H9 (cell line): ENCODE results near the gene CRYGN. TPM values are rescaled to one million over a fixed set of nuclear protein-coding genes. Genes with fewer than 3 reads are reported as not detected.

Source experiments
- DNase-seq: peaks from one replicate; pipeline ENCODE4 v3.0.0-alpha.2; 2017
- H2AFZ ChIP-seq: one replicate; pipeline ENCODE4 v1.6.1; 2013; ENCODE audit warnings: mild to moderate bottlenecking, low read length, control low read depth, moderate library complexity
- H2AK5ac ChIP-seq: 2 replicates; pipeline ENCODE4 v1.6.1; 2013; ENCODE audit warnings: low read length, control low read depth, mixed read lengths; ENCODE audit not compliant: insufficient read length
- H2BK120ac ChIP-seq: one replicate; pipeline ENCODE4 v1.6.1; 2013; ENCODE audit warnings: low read depth, mild to moderate bottlenecking, low read length, control low read depth, inconsistent platforms; ENCODE audit not compliant: poor library complexity, severe bottlenecking
- H2BK12ac ChIP-seq: 2 replicates; pipeline ENCODE4 v1.6.1; 2013; ENCODE audit warnings: low read length, control low read depth, mixed read lengths, low read depth; ENCODE audit not compliant: insufficient read length
- H2BK15ac ChIP-seq: 2 replicates; pipeline ENCODE4 v1.6.1; 2013; ENCODE audit warnings: low read depth, low read length, control low read depth
- H2BK20ac ChIP-seq: one replicate; pipeline ENCODE4 v1.6.1; 2013; ENCODE audit warnings: low read depth, mild to moderate bottlenecking, low read length, control low read depth, inconsistent platforms; ENCODE audit not compliant: poor library complexity, severe bottlenecking
- H2BK5ac ChIP-seq: 2 replicates; pipeline ENCODE4 v1.6.1; 2013; ENCODE audit warnings: low read length, control low read depth, mixed read lengths; ENCODE audit not compliant: insufficient read length
- H3K14ac ChIP-seq: 2 replicates; pipeline ENCODE4 v1.6.1; 2013; ENCODE audit warnings: low read length, control low read depth; ENCODE audit not compliant: insufficient read depth
- H3K18ac ChIP-seq: 2 replicates; pipeline ENCODE4 v1.6.1; 2013; ENCODE audit warnings: low read depth, mild to moderate bottlenecking, mixed read lengths, low read length, control low read depth; ENCODE audit not compliant: insufficient read length
- H3K23ac ChIP-seq: 2 replicates; pipeline ENCODE4 v1.6.1; 2013; ENCODE audit warnings: low read length, control low read depth, mixed read lengths, low read depth; ENCODE audit not compliant: insufficient read length
- H3K23me2 ChIP-seq: 2 replicates; pipeline ENCODE4 v1.6.1; 2013; ENCODE audit warnings: low read depth, mild to moderate bottlenecking, mixed read lengths, low read length, control low read depth; ENCODE audit not compliant: insufficient read length, poor library complexity, severe bottlenecking
- H3K27ac ChIP-seq: 2 replicates; pipeline ENCODE4 v1.5.1; 2013; ENCODE audit warnings: low read length, control low read depth, mixed read lengths, low read depth; ENCODE audit not compliant: insufficient read length
- H3K27me3 ChIP-seq: 2 replicates; pipeline ENCODE4 v1.6.1; 2013; ENCODE audit warnings: low read length, control low read depth, inconsistent platforms; ENCODE audit not compliant: insufficient read depth
- H3K4ac ChIP-seq: 2 replicates; pipeline ENCODE4 v1.6.1; 2013; ENCODE audit warnings: low read depth, mild to moderate bottlenecking, control low read depth, inconsistent platforms, low read length, moderate library complexity
- H3K4me1 ChIP-seq: 2 replicates; pipeline ENCODE4 v1.6.1; 2013; ENCODE audit warnings: low read length, control low read depth, inconsistent platforms; ENCODE audit not compliant: insufficient read depth
- H3K4me2 ChIP-seq: 2 replicates; pipeline ENCODE4 v1.6.1; 2013; ENCODE audit warnings: low read length, control low read depth, mixed read lengths; ENCODE audit not compliant: insufficient read length, insufficient read depth
- H3K56ac ChIP-seq: 2 replicates; pipeline ENCODE4 v1.6.1; 2013; ENCODE audit warnings: low read depth, mild to moderate bottlenecking, mixed read lengths, low read length, control low read depth; ENCODE audit not compliant: insufficient read length
- H3K79me1 ChIP-seq: 2 replicates; pipeline ENCODE4 v1.6.1; 2013; ENCODE audit warnings: low read depth, mild to moderate bottlenecking, moderate library complexity, low read length, control low read depth, inconsistent platforms; ENCODE audit not compliant: insufficient read depth, poor library complexity, severe bottlenecking
- H3K79me2 ChIP-seq: 2 replicates; pipeline ENCODE4 v1.6.1; 2013; ENCODE audit warnings: low read length, control low read depth, inconsistent platforms; ENCODE audit not compliant: insufficient read depth
- H3K9ac ChIP-seq: 2 replicates; pipeline ENCODE4 v1.6.1; 2013; ENCODE audit warnings: low read length, control low read depth, mixed read lengths; ENCODE audit not compliant: insufficient read length; ENCODE audit errors: extremely low read depth
- H3K9me3 ChIP-seq: one replicate; pipeline ENCODE4 v1.6.1; 2013; ENCODE audit warnings: low read depth, low read length, inconsistent platforms; ENCODE audit not compliant: control insufficient read depth
- H3T11ph ChIP-seq: one replicate; pipeline ENCODE4 v1.6.1; 2013; ENCODE audit warnings: mild to moderate bottlenecking, low read length, control low read depth, inconsistent platforms
- H4K20me1 ChIP-seq: one replicate; pipeline ENCODE4 v1.6.1; 2013; ENCODE audit not compliant: control insufficient read depth, insufficient read length, insufficient read depth
- H4K5ac ChIP-seq: 2 replicates; pipeline ENCODE4 v1.6.1; 2013; ENCODE audit warnings: low read depth, mild to moderate bottlenecking, mixed read lengths, low read length, control low read depth; ENCODE audit not compliant: insufficient read length
- H4K8ac ChIP-seq: replicated peaks from 2 replicates; pipeline ENCODE4 v1.6.1; 2013; ENCODE audit warnings: low read length, control low read depth, mixed read lengths, low read depth; ENCODE audit not compliant: insufficient read length
- H4K91ac ChIP-seq: 2 replicates; pipeline ENCODE4 v1.6.1; 2013; ENCODE audit warnings: low read depth, mild to moderate bottlenecking, moderate library complexity, mixed read lengths, low read length, control low read depth; ENCODE audit not compliant: insufficient read length
- H3K27ac Mint-ChIP-seq, 3 experiments: 2 replicates in 2 of 3; 3 replicates in 1 of 3; pipeline ENCODE4 v1.8.0; 2020 to 2021; ENCODE audit warnings: mixed read lengths in 3 of 3, mild to moderate bottlenecking in 1 of 3, moderate library complexity in 1 of 3
- H3K27me3 Mint-ChIP-seq: 2 replicates; pipeline ENCODE4 v1.8.0; 2021; ENCODE audit warnings: low read depth, mild to moderate bottlenecking, moderate library complexity, mixed read lengths
- H3K36me3 Mint-ChIP-seq, 3 experiments: 2 replicates in 2 of 3; 3 replicates in 1 of 3; pipeline ENCODE4 v1.8.0; 2020 to 2021; ENCODE audit warnings: low read depth in 3 of 3, mixed read lengths in 3 of 3; ENCODE audit not compliant: insufficient read depth in 1 of 3
- H3K4me1 Mint-ChIP-seq, 2 experiments: 2 replicates each; pipeline ENCODE4 v1.8.0; 2020; ENCODE audit warnings: mixed read lengths in 2 of 2
- H3K4me3 Mint-ChIP-seq, 2 experiments: 2 replicates in 1 of 2; 3 replicates in 1 of 2; pipeline ENCODE4 v1.8.0; 2020 to 2021; ENCODE audit warnings: mild to moderate bottlenecking in 2 of 2, mixed read lengths in 2 of 2, moderate library complexity in 1 of 2
- H3K9me3 Mint-ChIP-seq, 2 experiments: 2 replicates in 1 of 2; 3 replicates in 1 of 2; pipeline ENCODE4 v1.8.0; 2020; ENCODE audit warnings: mild to moderate bottlenecking in 2 of 2, mixed read lengths in 2 of 2, moderate library complexity in 1 of 2
- CTCF ChIP-seq: fragments of 200-600 bp; sonication (generic); conservative IDR thresholded peaks from 3 replicates; pipeline ENCODE4 v1.8.0; 2021; ENCODE audit warnings: antibody characterized with exemption, mild to moderate bottlenecking
- WGBS: extraction: QIAGEN DNeasy Blood & Tissue Kit; methylation state at CpG from one replicate; pipeline ENCODE4 v1.1.7; 2013; ENCODE audit warnings: missing lambda C conversion rate, low lambda C conversion rate, mixed read lengths; ENCODE audit not compliant: insufficient read length; ENCODE audit errors: extremely low coverage; 5-methylcytosine and 5-hydroxymethylcytosine counted together
- total RNA-seq: library from RNA; stranded (reverse); gene quantifications from 2 replicates; pipeline ENCODE4 v1.2.1, GENCODE V29; 2021

CRYGN gene
- total RNA-seq, 1 experiment from 2014 or later, result 1.8 TPM

DNA sequence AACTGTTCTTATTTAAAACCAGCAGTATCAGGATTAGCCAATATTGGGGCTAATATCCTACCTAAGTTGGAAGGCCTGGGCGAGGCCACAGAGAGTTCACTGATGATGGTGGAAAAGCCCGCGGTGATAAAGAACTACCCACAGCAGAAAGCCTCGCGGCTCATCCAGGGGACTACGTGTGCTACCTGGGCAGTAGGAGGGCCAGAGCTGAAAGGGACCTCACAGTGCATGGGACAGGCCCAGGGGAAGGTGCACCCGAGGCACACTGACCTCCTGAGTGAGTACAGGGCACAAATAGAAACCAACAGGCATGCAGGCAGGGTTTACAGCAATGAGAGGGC lies 31.5 kb downstream of the CRYGN start:
- no peak for DNase-seq
- H2AFZ ChIP-seq, result no peak overlapping the region
- no peak for TF ChIP-seq CTCF
- no peak overlapping the region for H3K18ac ChIP-seq
- H3K14ac ChIP-seq, result peak overlapping the region; percentile 3; the same call in 1 of the 2 replicates
- H4K5ac ChIP-seq, result no peak overlapping the region
- Mint-ChIP-seq H3K36me3 (peaks cover 0 to 8% (median 2%) of the 10 kb centered on the region in 3 experiments; a peak in 5 of 7 replicates), H3K27me3 (peaks cover 43% of the 10 kb centered on the region), H3K9me3 (peaks cover 0 to 3% of the 10 kb centered on the region in 2 experiments; a peak in 1 of 5 replicates), H3K4me1 (peaks cover 28 to 36% of the 10 kb centered on the region in 2 experiments), H3K27ac (peak overlapping the region in 1 of 3 experiments; percentile 32; a peak in 2 of 7 replicates), H3K4me3 (peak overlapping the region; percentile 75 to 90)
- peaks cover 25% of the 10 kb centered on the region for H3K23me2 ChIP-seq
- no peak overlapping the region for H2AK5ac ChIP-seq
- H3K79me1 ChIP-seq, result no peaks in the 10 kb centered on the region
- no peak overlapping the region for H2BK120ac ChIP-seq
- peak overlapping the region; percentile 59 for H3K4me2 ChIP-seq
- peak overlapping the region; percentile 9 for H3K9ac ChIP-seq
- H2BK15ac ChIP-seq, result no peak overlapping the region
- no peaks in the 10 kb centered on the region for H3K79me2 ChIP-seq
- H3K27me3 ChIP-seq, result no peaks in the 10 kb centered on the region; the same call in 1 of the 2 replicates
- no peak overlapping the region for H2BK5ac ChIP-seq
- no peak overlapping the region for H3K27ac ChIP-seq
- no peaks in the 10 kb centered on the region for H4K20me1 ChIP-seq
- no peaks in the 10 kb centered on the region for H3K9me3 ChIP-seq
- no peak overlapping the region for H4K91ac ChIP-seq
- H2BK12ac ChIP-seq, result no peak overlapping the region
- no peak overlapping the region for H3T11ph ChIP-seq
- peaks cover 5% of the 10 kb centered on the region; the same call in 1 of the 2 replicates for H3K4me1 ChIP-seq
- H3K23ac ChIP-seq, result no peak overlapping the region
- no peak overlapping the region for H2BK20ac ChIP-seq
- no peak overlapping the region for H3K4ac ChIP-seq
- H4K8ac ChIP-seq, result no peak overlapping the region
- WGBS, result no CpG with 5 or more reads among the region's 7 CpGs
- H3K56ac ChIP-seq, result no peak overlapping the region
